ENCODE results near the gene EGFR. TPM values are rescaled to one million over a fixed set of nuclear protein-coding genes. Genes with fewer than 3 reads are reported as not detected.

The EGFR gene
- total RNA-seq, 3 donors from 2014 or later: 63.6 to 96.3 (median 72.5) TPM

DNA sequence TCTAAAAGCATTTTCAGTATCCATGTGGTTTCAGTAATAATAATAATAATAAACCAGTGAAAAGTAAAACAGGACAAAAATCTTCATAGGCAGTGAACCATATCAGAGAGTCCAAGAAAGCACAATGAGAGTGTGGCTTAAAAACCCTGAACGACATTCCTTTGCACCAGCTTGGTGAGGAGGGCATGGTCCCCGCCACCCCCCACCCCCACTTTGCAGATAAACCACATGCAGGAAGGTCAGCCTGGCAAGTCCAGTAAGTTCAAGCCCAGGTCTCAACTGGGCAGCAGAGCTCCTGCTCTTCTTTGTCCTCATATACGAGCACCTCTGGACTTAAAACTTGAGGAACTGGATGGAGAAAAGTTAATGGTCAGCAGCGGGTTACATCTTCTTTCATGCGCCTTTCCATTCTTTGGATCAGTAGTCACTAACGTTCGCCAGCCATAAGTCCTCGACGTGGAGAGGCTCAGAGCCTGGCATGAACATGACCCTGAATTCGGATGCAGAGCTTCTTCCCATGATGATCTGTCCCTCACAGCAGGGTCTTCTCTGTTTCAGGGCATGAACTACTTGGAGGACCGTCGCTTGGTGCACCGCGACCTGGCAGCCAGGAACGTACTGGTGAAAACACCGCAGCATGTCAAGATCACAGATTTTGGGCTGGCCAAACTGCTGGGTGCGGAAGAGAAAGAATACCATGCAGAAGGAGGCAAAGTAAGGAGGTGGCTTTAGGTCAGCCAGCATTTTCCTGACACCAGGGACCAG lies 172.5 kb downstream of the EGFR start:
- Histone ChIP-seq H3K4me3 (no peak overlapping the region), H3K9me3 (no peaks in the 10 kb centered on the region), H3K4me1 (ENCODE audit: low read depth) (peaks cover 7% of the 10 kb centered on the region), H3K36me3 (ENCODE audit: low read depth) (no peaks in the 10 kb centered on the region)
- TF ChIP-seq, protein P1, sequence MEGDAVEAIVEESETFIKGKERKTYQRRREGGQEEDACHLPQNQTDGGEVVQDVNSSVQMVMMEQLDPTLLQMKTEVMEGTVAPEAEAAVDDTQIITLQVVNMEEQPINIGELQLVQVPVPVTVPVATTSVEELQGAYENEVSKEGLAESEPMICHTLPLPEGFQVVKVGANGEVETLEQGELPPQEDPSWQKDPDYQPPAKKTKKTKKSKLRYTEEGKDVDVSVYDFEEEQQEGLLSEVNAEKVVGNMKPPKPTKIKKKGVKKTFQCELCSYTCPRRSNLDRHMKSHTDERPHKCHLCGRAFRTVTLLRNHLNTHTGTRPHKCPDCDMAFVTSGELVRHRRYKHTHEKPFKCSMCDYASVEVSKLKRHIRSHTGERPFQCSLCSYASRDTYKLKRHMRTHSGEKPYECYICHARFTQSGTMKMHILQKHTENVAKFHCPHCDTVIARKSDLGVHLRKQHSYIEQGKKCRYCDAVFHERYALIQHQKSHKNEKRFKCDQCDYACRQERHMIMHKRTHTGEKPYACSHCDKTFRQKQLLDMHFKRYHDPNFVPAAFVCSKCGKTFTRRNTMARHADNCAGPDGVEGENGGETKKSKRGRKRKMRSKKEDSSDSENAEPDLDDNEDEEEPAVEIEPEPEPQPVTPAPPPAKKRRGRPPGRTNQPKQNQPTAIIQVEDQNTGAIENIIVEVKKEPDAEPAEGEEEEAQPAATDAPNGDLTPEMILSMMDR (IDR thresholded peaks at IDR 0.05): no peak
- intact Hi-C loops (cut with DNase I, micrococcal nuclease): no loop called here
- ATAC-seq (no peak), DNase-seq (no peak)

DNA sequence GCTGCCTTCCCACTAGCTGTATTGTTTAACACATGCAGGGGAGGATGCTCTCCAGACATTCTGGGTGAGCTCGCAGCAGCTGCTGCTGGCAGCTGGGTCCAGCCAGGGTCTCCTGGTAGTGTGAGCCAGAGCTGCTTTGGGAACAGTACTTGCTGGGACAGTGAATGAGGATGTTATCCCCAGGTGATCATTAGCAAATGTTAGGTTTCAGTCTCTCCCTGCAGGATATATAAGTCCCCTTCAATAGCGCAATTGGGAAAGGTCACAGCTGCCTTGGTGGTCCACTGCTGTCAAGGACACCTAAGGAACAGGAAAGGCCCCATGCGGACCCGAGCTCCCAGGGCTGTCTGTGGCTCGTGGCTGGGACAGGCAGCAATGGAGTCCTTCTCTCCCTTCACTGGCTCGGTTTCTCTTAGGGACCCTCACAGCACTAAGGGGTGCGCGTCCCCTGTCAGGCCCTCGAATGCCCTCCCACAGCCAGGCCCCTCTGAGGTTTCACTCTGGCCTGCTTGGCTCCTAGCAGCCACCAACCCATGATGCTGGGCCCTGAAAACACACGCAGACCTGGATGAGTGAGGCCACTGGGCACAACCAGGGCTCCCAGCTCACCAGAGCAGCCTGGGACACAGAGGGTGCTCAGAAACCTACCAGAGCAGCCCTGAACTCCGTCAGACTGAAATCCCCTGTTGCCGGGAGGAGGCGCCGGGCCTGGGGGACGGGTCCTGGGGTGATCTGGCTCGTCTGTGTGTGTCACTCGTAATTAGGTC lies 173.3 kb downstream of the EGFR start:
- Histone ChIP-seq H3K9me3 (no peaks in the 10 kb centered on the region), H3K36me3 (ENCODE audit: low read depth) (no peaks in the 10 kb centered on the region), H3K4me3 (no peak overlapping the region), H3K4me1 (ENCODE audit: low read depth) (peaks cover 7% of the 10 kb centered on the region)
- DNase-seq: no peak
- TF ChIP-seq, protein P1 (IDR thresholded peaks at IDR 0.05): no peak
- ATAC-seq: no peak
- intact Hi-C loops (cut with DNase I, micrococcal nuclease): no loop called here

DNA sequence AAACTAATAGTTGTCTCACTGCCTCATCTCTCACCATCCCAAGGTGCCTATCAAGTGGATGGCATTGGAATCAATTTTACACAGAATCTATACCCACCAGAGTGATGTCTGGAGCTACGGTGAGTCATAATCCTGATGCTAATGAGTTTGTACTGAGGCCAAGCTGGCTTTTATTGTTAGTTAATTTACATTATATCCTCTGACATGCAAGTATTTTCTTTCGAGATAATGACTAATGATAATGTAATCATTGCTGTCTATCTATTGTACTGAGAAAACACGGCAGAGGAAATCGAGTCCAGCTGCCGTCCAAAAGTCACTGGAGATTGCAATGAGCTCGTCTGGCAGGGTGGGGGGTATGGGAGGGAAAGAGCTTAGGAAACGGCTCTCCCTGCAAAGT lies 173.9 kb downstream of the EGFR start:
- no peak for ATAC-seq
- Histone ChIP-seq H3K4me1 (ENCODE audit: low read depth) (peaks cover 7% of the 10 kb centered on the region), H3K9me3 (no peaks in the 10 kb centered on the region), H3K36me3 (ENCODE audit: low read depth) (no peaks in the 10 kb centered on the region), H3K4me3 (no peak overlapping the region)
- intact Hi-C loops (cut with DNase I, micrococcal nuclease): no loop called here
- no peak for DNase-seq
- TF ChIP-seq, protein P1 (IDR thresholded peaks at IDR 0.05): no peak

DNA sequence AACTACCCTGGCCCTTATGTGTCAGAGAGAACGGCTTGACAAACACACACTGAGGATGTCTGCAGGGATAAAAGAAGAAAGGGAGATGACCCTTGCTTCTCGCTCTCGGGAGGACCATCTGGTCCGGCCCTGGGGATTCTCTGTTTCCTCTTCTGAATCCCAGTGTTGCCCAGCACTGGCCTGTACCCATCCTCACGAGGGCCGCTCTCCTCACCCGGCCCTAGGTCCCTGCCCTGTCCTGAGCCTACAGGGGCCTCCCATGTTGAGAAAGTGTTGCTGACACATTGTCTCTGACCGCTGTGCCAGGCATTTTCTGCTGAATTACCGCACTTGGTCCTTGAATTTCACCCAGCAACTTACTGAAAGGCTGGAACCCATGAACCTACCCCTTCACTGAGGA lies 174.4 kb downstream of the EGFR start:
- ATAC-seq (no peak), DNase-seq (no peak)
- Histone ChIP-seq H3K4me1 (ENCODE audit: low read depth) (peaks cover 6% of the 10 kb centered on the region), H3K36me3 (ENCODE audit: low read depth) (no peaks in the 10 kb centered on the region), H3K4me3 (no peak overlapping the region), H3K9me3 (no peaks in the 10 kb centered on the region)
- intact Hi-C loops (cut with DNase I, micrococcal nuclease): no loop called here
- TF ChIP-seq, protein P1 (IDR thresholded peaks at IDR 0.05): no peak

DNA sequence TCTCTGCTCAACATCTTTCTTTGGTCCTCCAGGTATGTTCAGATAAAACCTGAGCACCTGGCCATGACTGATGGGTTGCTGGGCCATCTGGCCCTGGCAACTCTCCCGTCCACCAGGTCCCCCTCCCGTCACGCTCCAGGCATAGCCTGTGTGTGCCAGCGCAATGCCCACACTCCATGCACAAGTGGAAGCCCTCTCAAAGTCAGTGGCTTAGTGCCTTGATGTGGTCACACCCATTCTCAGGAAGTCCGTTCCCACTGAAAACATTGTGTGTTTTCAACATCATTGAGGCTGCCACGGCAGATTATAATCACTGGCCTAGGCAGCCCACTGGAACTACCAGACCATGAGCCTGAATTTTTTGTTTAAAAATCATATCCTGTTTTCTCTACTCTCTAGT lies 175.7 kb downstream of the EGFR start:
- intact Hi-C loops (cut with DNase I, micrococcal nuclease): no loop called here
- no peaks in the 10 kb centered on the region for H3K4me1 ChIP-seq (ENCODE audit: low read depth)
- DNase-seq (no peak), ATAC-seq (no peak)
- no peaks in the 10 kb centered on the region for H3K9me3 ChIP-seq
- H3K4me3 ChIP-seq: no peak overlapping the region
- TF ChIP-seq, protein P1 (IDR thresholded peaks at IDR 0.05): no peak
- H3K36me3 ChIP-seq (ENCODE audit: low read depth): no peaks in the 10 kb centered on the region
